ENCODE data around the gene C14orf119. TPM values are rescaled to one million over a fixed set of nuclear protein-coding genes. Genes with fewer than 3 reads are reported as not detected.

Gene C14orf119
- total RNA-seq, 2 experiments from 2014 or later: 42.4 to 44.5 TPM

DNA sequence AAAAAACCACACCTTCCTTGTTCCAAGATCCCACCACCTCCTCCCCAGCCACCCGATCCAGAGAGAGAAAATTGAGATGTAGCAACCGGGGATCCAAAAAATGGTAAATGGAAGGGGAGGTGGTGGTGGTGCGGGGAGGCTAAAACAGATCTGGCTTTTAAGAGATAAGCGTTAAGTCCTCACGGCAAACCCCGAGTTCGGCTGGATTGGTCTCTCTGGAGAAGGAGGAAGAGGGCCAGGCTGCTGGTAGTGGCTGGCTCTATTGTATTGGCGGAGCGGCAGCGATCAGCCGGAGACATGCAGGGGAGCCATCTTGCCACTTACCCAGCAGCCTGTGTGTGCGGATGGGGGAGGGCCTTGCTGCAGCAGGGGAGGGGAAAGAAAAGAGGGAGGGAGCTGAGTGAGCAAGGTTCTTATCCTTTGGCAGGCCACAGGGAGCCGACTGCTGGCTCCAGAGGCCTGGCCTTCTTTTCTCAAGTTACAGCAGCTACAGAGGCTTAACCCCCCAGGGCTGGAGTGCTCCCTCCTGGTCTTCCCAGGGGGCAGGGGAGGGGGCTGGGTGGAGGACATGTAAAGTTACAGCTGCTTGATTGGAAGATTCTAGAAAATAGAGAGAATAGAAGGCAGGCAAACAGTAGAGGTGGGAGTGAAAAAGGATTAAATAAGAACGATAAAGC is 23.9 kb upstream of the C14orf119 start:
- intact Hi-C loops (cut with micrococcal nuclease; ENCODE audit: unreplicated experiment): loop anchor here (2.0 to 5.0 kb wide), 2 partner anchors 23 to 231 kb away; partner anchors contain the start of genes ACIN1, C14orf119 and PPP1R3E
- Histone ChIP-seq H3K27ac (ENCODE audit: low read depth, low read length, poor library complexity, severe bottlenecking) (peak overlapping the region; percentile 42), H3K4me2 (ENCODE audit: low read length) (peak overlapping the region; percentile 94), H3K9me3 (ENCODE audit: low read length) (no peaks in the 10 kb centered on the region), H2AFZ (ENCODE audit: low read length) (no peak overlapping the region), H3K36me3 (ENCODE audit: insufficient read depth, low read length) (peaks cover 83% of the 10 kb centered on the region), H3K9me2 (ENCODE audit: insufficient read depth, low read length) (no peaks in the 10 kb centered on the region), H3K79me2 (ENCODE audit: insufficient read depth, low read depth, low read length) (peaks cover 38% of the 10 kb centered on the region), H3K4me1 (ENCODE audit: insufficient read depth, low read length, poor library complexity, severe bottlenecking) (peaks cover 29% of the 10 kb centered on the region), H3K4me3 (ENCODE audit: low read depth, low read length, poor library complexity, severe bottlenecking) (peak overlapping the region; percentile 79), H4K20me1 (ENCODE audit: insufficient read depth, low read length) (0 out of 2 replicates have a peak, but pooled peaks cover 9% of the 10 kb centered on the region)
- DNase-seq (ENCODE audit: low spot score): peak; percentile 82
- TF ChIP-seq, protein P1, sequence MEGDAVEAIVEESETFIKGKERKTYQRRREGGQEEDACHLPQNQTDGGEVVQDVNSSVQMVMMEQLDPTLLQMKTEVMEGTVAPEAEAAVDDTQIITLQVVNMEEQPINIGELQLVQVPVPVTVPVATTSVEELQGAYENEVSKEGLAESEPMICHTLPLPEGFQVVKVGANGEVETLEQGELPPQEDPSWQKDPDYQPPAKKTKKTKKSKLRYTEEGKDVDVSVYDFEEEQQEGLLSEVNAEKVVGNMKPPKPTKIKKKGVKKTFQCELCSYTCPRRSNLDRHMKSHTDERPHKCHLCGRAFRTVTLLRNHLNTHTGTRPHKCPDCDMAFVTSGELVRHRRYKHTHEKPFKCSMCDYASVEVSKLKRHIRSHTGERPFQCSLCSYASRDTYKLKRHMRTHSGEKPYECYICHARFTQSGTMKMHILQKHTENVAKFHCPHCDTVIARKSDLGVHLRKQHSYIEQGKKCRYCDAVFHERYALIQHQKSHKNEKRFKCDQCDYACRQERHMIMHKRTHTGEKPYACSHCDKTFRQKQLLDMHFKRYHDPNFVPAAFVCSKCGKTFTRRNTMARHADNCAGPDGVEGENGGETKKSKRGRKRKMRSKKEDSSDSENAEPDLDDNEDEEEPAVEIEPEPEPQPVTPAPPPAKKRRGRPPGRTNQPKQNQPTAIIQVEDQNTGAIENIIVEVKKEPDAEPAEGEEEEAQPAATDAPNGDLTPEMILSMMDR (conservative IDR thresholded peaks at IDR 0.05; ENCODE audit: low read length): no peak
- TF ChIP-seq EZH2phosphoT487 (IDR thresholded peaks at IDR 0.05; ENCODE audit: borderline replicate concordance, low read depth, low read length): no peak
- ChIA-PET CTCF (ENCODE audit: unreplicated experiment) (interaction anchor here (0.6 to 1.4 kb wide), 6 partner anchors 14 to 249 kb away, joined by 3 to 5 read pairs (median 4); partner anchors contain the start of gene ACIN1), POLR2A (interaction anchor here (0.6 to 1.6 kb wide), 13 partner anchors 11 to 229 kb away, joined by 3 to 11 read pairs (median 3); partner anchors contain the start of gene ACIN1)
- no TSS peak for BruUV-seq (replicated peaks)

DNA sequence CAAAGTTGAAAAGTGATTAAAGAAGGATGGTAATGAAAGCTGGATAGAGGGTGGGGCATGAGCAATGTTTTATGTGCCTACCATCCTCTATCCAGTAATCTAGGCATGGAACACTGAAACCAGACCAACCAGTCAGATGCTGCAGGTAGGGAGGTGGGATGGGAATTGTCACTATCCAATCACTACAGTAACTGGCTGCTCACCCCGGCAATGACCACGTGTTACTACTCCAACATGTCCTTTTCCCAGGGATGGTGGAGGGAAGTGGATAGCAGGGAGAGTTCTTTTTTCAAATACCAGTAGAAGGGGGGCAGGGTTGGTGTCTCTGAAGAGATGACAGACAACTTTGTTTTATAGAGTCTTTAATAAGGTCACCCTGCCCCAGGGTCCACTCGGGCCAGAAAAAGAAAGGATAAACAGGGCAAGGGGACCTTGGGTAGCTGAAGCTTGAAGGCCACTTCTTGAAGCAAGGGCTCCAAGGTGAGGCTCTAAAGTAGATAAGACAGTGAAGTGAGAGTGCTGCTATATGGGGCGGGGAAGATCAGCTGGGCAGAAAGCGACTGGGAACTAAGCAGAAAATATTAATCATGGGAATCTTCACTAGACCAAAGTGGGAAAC is 23.3 kb upstream of the C14orf119 start:
- Histone ChIP-seq H2AFZ (ENCODE audit: low read length) (no peak overlapping the region), H3K9me3 (ENCODE audit: low read length) (no peaks in the 10 kb centered on the region), H3K4me1 (ENCODE audit: insufficient read depth, low read length, poor library complexity, severe bottlenecking) (peaks cover 29% of the 10 kb centered on the region), H3K9me2 (ENCODE audit: insufficient read depth, low read length) (no peaks in the 10 kb centered on the region), H3K27ac (ENCODE audit: low read depth, low read length, poor library complexity, severe bottlenecking) (peak overlapping the region; percentile 42), H3K79me2 (ENCODE audit: insufficient read depth, low read depth, low read length) (peaks cover 32% of the 10 kb centered on the region), H3K36me3 (ENCODE audit: insufficient read depth, low read length) (peaks cover 83% of the 10 kb centered on the region), H3K4me2 (ENCODE audit: low read length) (peak overlapping the region; percentile 94), H4K20me1 (ENCODE audit: insufficient read depth, low read length) (0 out of 2 replicates have a peak, but pooled peaks cover 9% of the 10 kb centered on the region), H3K4me3 (ENCODE audit: low read depth, low read length, poor library complexity, severe bottlenecking) (peak overlapping the region; percentile 79)
- intact Hi-C loops (cut with micrococcal nuclease; ENCODE audit: unreplicated experiment): loop anchor here (2.0 to 5.0 kb wide), 2 partner anchors 23 to 230 kb away; partner anchors contain the start of genes ACIN1, C14orf119 and PPP1R3E
- no peak for TF ChIP-seq EZH2phosphoT487 (IDR thresholded peaks at IDR 0.05; ENCODE audit: borderline replicate concordance, low read depth, low read length)
- TF ChIP-seq, protein P1 (conservative IDR thresholded peaks at IDR 0.05; ENCODE audit: low read length): no peak
- POLR2A ChIA-PET: interaction anchor here (0.8 to 1.6 kb wide), 12 partner anchors 11 to 229 kb away, joined by 3 to 11 read pairs (median 4); partner anchors contain the start of gene ACIN1
- no peak for DNase-seq (ENCODE audit: low spot score)
- BruUV-seq (replicated peaks): no TSS peak
- CTCF ChIA-PET (ENCODE audit: unreplicated experiment): interaction anchor here (0.6 to 1.4 kb wide), 5 partner anchors 14 to 90 kb away, joined by 3 to 5 read pairs (median 3); partner anchors contain the start of gene ACIN1

Data from OCI-LY7 (cell line).